ENCODE data around the gene YTHDF1.

Gene YTHDF1

GRCh38 chr20:63166193-63167020 is 49.5 kb downstream of the YTHDF1 start:
- no peak for TF ChIP-seq CTCF (IDR thresholded peaks at IDR 0.05; ENCODE audit: unreplicated experiment in 3 of 3)
- no peaks in the 10 kb centered on the region for H3K4me1 Mint-ChIP-seq
- no peaks in the 10 kb centered on the region for H3K36me3 Mint-ChIP-seq (ENCODE audit: low read depth)
- no peaks in the 10 kb centered on the region for H3K9me3 Mint-ChIP-seq
- H3K27me3 Mint-ChIP-seq (ENCODE audit: low read depth) = peaks cover 72% of the 10 kb centered on the region
- no peak overlapping the region for H3K27ac Mint-ChIP-seq
- no peak overlapping the region for H3K4me3 Mint-ChIP-seq

DNA sequence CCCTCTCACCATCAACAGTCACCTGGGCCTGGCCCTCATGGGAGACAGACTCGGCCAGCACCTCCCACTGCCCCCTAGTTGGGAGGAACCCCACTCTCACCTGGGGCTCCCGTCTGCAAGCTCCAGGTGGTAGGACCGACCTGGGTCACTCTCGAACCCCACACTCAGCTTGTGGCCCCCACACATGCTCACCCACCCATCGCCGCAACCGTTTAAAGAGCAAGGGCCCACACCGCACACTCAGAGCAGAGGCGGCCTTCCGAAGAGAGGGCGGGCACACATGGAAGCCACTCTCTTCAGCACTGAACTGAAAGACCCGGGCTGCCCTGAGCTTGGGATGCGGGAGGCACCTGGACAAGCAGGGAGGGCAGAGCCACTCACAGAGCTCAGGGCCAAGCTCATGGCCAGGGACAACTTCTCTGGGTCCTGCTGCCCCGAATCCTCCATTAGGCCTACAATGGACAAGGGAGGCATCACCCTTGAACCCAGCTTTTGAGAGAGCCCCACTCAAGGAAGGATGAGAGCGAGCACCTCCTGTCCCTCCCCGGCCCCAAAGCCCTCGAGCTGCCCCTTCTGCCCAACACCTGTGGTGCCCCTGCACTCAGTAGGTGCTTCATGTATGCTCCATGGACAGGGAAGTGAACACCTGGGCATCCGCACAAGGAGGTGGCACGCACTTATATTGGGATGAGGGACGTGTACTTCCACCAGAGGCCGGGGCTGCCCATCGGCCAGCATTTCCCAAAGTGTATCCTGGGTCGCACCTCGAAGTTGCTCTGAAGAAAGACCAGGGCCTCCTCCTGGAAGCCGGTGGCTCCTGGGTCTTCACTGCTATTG is 50.4 kb downstream of the YTHDF1 start:
- no peak overlapping the region for H3K4me3 Mint-ChIP-seq
- TF ChIP-seq CTCF (IDR thresholded peaks at IDR 0.05; ENCODE audit: unreplicated experiment in 3 of 3) = no peak
- H3K9me3 Mint-ChIP-seq = no peaks in the 10 kb centered on the region
- no peaks in the 10 kb centered on the region for H3K36me3 Mint-ChIP-seq (ENCODE audit: low read depth)
- H3K4me1 Mint-ChIP-seq = no peaks in the 10 kb centered on the region
- H3K27me3 Mint-ChIP-seq (ENCODE audit: low read depth) = peaks cover 65% of the 10 kb centered on the region
- no peak overlapping the region for H3K27ac Mint-ChIP-seq

DNA sequence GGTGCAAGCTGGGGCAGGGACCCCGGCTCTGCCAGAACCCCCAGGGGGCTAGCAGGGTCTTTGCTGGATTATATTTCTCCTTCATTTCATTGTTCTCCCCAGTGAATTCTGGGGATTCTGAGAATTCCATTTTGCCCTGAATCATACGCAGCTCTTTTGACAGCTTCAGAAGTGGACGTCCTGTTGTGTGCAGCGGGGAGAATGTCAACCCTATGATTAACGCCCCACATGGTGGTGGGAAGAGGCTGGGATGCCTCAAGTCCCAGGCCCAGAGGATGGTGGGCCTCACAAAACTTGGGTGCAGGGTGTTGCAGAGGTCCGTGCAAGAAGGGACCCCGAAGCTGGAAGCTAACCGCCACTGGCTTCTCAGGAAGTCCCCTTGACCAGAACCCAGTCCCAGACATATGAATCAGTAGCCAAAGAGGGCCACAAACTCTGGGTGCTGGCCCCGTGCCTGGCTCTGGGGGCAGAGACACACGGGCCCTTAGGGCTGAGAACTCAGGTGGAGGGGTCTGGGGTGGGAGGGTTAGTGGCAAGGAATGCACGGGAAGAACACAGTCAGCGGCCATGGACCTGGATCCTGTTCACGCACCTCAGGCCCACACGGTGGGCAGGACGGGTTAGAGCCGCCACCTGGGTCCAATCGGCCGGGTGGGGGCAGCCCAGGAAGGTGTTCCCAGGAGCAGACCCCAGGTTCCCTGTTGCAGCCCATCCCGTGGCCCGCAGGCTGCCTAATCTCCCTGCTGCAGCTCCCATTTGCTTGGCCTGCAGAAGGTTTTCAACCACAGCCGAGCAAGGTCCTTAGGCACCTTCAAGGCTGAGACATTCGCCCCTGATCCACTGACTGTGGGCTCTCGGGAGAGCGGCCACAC is 51.2 kb downstream of the YTHDF1 start:
- Mint-ChIP-seq H3K4me3 (no peak overlapping the region), H3K27ac (no peak overlapping the region), H3K9me3 (no peaks in the 10 kb centered on the region), H3K36me3 (ENCODE audit: low read depth) (no peaks in the 10 kb centered on the region), H3K27me3 (ENCODE audit: low read depth) (peaks cover 56% of the 10 kb centered on the region), H3K4me1 (no peaks in the 10 kb centered on the region)
- no peak for TF ChIP-seq CTCF (IDR thresholded peaks at IDR 0.05; ENCODE audit: unreplicated experiment in 3 of 3)

DNA sequence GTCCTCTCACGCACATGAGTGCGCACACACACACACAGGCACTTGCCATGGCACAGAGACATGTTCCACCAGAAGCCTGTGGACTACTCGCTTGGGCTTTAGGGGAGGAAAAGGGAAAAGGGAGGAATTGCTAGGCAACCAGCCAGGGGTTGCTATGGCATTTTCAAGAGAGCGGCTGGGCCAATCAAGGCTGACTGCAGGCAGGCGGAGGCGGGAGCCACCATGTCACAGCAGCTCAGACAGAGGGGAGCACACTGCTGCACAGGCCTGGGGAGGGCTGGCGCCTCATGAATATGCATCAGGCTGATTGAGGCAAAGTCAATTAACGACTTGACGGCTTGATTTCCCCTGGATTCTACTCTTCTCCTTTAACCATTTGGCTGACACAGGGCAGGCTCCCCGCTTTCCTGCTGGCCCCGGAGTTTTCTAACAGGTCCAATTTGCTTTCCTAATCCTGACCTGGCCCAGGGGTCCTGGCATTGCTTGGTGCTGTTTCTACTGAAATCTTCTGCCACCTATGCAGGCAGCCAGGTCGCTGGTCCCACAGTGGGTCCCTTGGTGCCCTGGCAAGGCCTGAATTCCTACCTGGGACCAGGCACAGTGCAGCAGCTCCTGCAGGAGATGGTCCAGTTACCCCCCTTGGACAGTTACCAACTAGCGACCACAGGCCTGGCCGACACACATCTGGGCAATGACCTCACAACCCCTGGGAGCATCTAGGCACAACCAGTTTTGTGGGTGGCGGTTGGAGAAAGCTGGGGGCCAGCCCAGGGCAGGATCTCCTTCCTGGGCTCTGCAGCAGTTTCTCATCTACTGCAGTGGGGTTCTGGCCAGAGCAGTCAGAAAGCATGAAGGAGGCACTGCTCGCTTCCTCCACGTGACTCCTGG is 52.1 kb downstream of the YTHDF1 start:
- TF ChIP-seq CTCF (IDR thresholded peaks at IDR 0.05; ENCODE audit: unreplicated experiment in 3 of 3) = no peak
- H3K27ac Mint-ChIP-seq = no peak overlapping the region
- H3K4me3 Mint-ChIP-seq = no peak overlapping the region
- H3K36me3 Mint-ChIP-seq (ENCODE audit: low read depth) = no peaks in the 10 kb centered on the region
- no peaks in the 10 kb centered on the region for H3K4me1 Mint-ChIP-seq
- no peaks in the 10 kb centered on the region for H3K9me3 Mint-ChIP-seq
- peaks cover 53% of the 10 kb centered on the region for H3K27me3 Mint-ChIP-seq (ENCODE audit: low read depth)

GRCh38 chr20:63163171-63163570 is 52.8 kb downstream of the YTHDF1 start:
- Mint-ChIP-seq H3K4me3 (no peak overlapping the region), H3K27ac (no peak overlapping the region), H3K9me3 (no peaks in the 10 kb centered on the region), H3K36me3 (ENCODE audit: low read depth) (no peaks in the 10 kb centered on the region), H3K4me1 (no peaks in the 10 kb centered on the region), H3K27me3 (ENCODE audit: low read depth) (peaks cover 53% of the 10 kb centered on the region)
- no peak for TF ChIP-seq CTCF (IDR thresholded peaks at IDR 0.05; ENCODE audit: unreplicated experiment in 3 of 3)

Measured in nephron (organoid).